Astrocyte (in vitro differentiated cells and primary cell): ENCODE results near the gene ZNF845. TPM values are rescaled to one million over a fixed set of nuclear protein-coding genes. Genes with fewer than 3 reads are reported as not detected.

ENCODE experiments used
- DNase-seq: peaks from one replicate; pipeline ENCODE4 v3.0.0-alpha.2; 2010; ENCODE audit warnings: low read depth
- FAIRE-seq: peaks from 2 replicates; lab custom pipeline; 2011; peaks lifted over from hg19 to GRCh38; lab: Jason Lieb, UNC
- H2AFZ ChIP-seq: 2 replicates; pipeline ENCODE4 v1.6.0; 2012; ENCODE audit warnings: low read depth, low read length, inconsistent platforms
- H3K27ac ChIP-seq: 2 replicates; pipeline ENCODE4 v1.5.1; 2011; ENCODE audit warnings: low read depth, low read length, inconsistent platforms
- H3K27me3 ChIP-seq: 2 replicates; pipeline ENCODE4 v1.6.0; 2011; ENCODE audit warnings: low read length, inconsistent platforms; ENCODE audit not compliant: insufficient read depth
- H3K36me3 ChIP-seq: 2 replicates; pipeline ENCODE4 v1.5.1; 2011; ENCODE audit warnings: low read length, inconsistent platforms; ENCODE audit not compliant: insufficient read depth
- H3K4me1 ChIP-seq: 2 replicates; pipeline ENCODE4 v1.5.1; 2011; ENCODE audit warnings: low read length, inconsistent platforms; ENCODE audit not compliant: insufficient read depth
- H3K4me2 ChIP-seq: 2 replicates; pipeline ENCODE4 v1.6.0; 2012; ENCODE audit warnings: low read length, inconsistent platforms
- H3K4me3 ChIP-seq: 2 replicates; pipeline ENCODE4 v1.5.1; 2011; ENCODE audit warnings: low read depth, mild to moderate bottlenecking, low read length, inconsistent platforms; ENCODE audit not compliant: insufficient read depth
- H3K79me2 ChIP-seq: 2 replicates; pipeline ENCODE4 v1.6.0; 2012; ENCODE audit warnings: mild to moderate bottlenecking, low read length, inconsistent platforms; ENCODE audit not compliant: insufficient read depth
- H3K9ac ChIP-seq: 2 replicates; pipeline ENCODE4 v1.6.0; 2012; ENCODE audit warnings: mild to moderate bottlenecking, low read length, inconsistent platforms
- H3K9me3 ChIP-seq: 2 replicates; pipeline ENCODE4 v1.5.1; 2012; ENCODE audit warnings: low read depth, mild to moderate bottlenecking, low read length, inconsistent platforms; ENCODE audit not compliant: insufficient read depth
- H4K20me1 ChIP-seq: 2 replicates; pipeline ENCODE4 v1.6.0; 2012; ENCODE audit warnings: low read length, inconsistent platforms; ENCODE audit not compliant: insufficient read depth
- H3K27ac Mint-ChIP-seq: one replicate; pipeline ENCODE4 v1.8.0; 2021; ENCODE audit warnings: mild to moderate bottlenecking, mixed read lengths; ENCODE audit not compliant: unreplicated experiment
- H3K27me3 Mint-ChIP-seq: one replicate; pipeline ENCODE4 v1.8.0; 2021; ENCODE audit warnings: low read depth, mixed read lengths; ENCODE audit not compliant: unreplicated experiment
- H3K36me3 Mint-ChIP-seq: one replicate; pipeline ENCODE4 v1.8.0; 2021; ENCODE audit warnings: low read depth, mixed read lengths; ENCODE audit not compliant: unreplicated experiment
- H3K4me1 Mint-ChIP-seq: one replicate; pipeline ENCODE4 v1.8.0; 2021; ENCODE audit warnings: low read depth, mixed read lengths; ENCODE audit not compliant: unreplicated experiment
- H3K4me3 Mint-ChIP-seq: one replicate; pipeline ENCODE4 v1.8.0; 2021; ENCODE audit warnings: mild to moderate bottlenecking, moderate library complexity, mixed read lengths; ENCODE audit not compliant: unreplicated experiment
- H3K9me3 Mint-ChIP-seq: one replicate; pipeline ENCODE4 v1.8.0; 2021; ENCODE audit warnings: mild to moderate bottlenecking, mixed read lengths; ENCODE audit not compliant: unreplicated experiment
- CTCF ChIP-seq: IDR thresholded peaks from 2 replicates; pipeline ENCODE4 v1.5.1; 2011; ENCODE audit warnings: low read depth, mild to moderate bottlenecking, inconsistent platforms, low read length, moderate library complexity; ENCODE audit not compliant: insufficient read depth
- EZH2 ChIP-seq: IDR thresholded peaks from 2 replicates; pipeline ENCODE4 v1.6.1; 2012; ENCODE audit warnings: mild to moderate bottlenecking, low read length, inconsistent platforms; ENCODE audit not compliant: insufficient read depth
- total RNA-seq: library from RNA; stranded (reverse); gene quantifications from 2 replicates; pipeline ENCODE4 v1.2.1, GENCODE V29; 2021

ZNF845 gene
- total RNA-seq, 1 donor from 2014 or later = 6.3 TPM

GRCh38 chr19:53365134-53365898 lies 31.8 kb downstream of the ZNF845 start, which contains the start of gene ZNF525:
Gene ZNF525 (plus strand): TSS chr19:53365705. CDS start chr19:53372282, 6,577 bp downstream.
- no peak for FAIRE-seq
- H3K27ac ChIP-seq = no peak within 1 kb of the TSS

GRCh38 chr19:53365899-53366493 lies 32.4 kb downstream of the ZNF845 start:
- H3K4me3 ChIP-seq = peak overlapping the region; percentile 64
- TF ChIP-seq CTCF = no peak
- TF ChIP-seq EZH2 = no peak
- H3K9me3 ChIP-seq = no peaks in the 10 kb centered on the region
- H2AFZ ChIP-seq = peak overlapping the region; percentile 98
- Mint-ChIP-seq H3K36me3 (peaks cover 3% of the 10 kb centered on the region), H3K27ac (peak overlapping the region; percentile 75), H3K4me3 (peak overlapping the region; percentile 96), H3K27me3 (no peaks in the 10 kb centered on the region), H3K4me1 (no peaks in the 10 kb centered on the region), H3K9me3 (peaks cover 2% of the 10 kb centered on the region)
- no peaks in the 10 kb centered on the region for H3K27me3 ChIP-seq
- peak overlapping the region; percentile 76 for H3K9ac ChIP-seq
- FAIRE-seq = no peak
- DNase-seq = peak; percentile 0
- no peaks in the 10 kb centered on the region for H3K36me3 ChIP-seq
- no peaks in the 10 kb centered on the region for H3K4me1 ChIP-seq
- H3K27ac ChIP-seq = no peak overlapping the region
- peak overlapping the region; percentile 96 for H3K4me2 ChIP-seq
- H4K20me1 ChIP-seq = no peaks in the 10 kb centered on the region
- H3K79me2 ChIP-seq = no peaks in the 10 kb centered on the region

More at GRCh38 chr19:53365134-53365898, 31.8 kb downstream of the ZNF845 start, which contains the start of gene ZNF525:
- Mint-ChIP-seq H3K9me3 (peaks cover 2% of the 10 kb centered on the region), H3K36me3 (no peaks in the 10 kb centered on the region), H3K27ac (peak within 1 kb of the TSS; percentile 75), H3K4me1 (no peaks in the 10 kb centered on the region), H3K4me3 (peak within 1 kb of the TSS; percentile 96), H3K27me3 (no peaks in the 10 kb centered on the region)
- H3K4me3 ChIP-seq = peak within 1 kb of the TSS; percentile 64
- DNase-seq = peak; percentile 46
- TF ChIP-seq CTCF (no peak), EZH2 (no peak)
- no peaks in the 10 kb centered on the region for H3K36me3 ChIP-seq
- peak within 1 kb of the TSS; percentile 96 for H3K4me2 ChIP-seq
- peak within 1 kb of the TSS; percentile 76 for H3K9ac ChIP-seq
- no peaks in the 10 kb centered on the region for H4K20me1 ChIP-seq
- no peaks in the 10 kb centered on the region for H3K9me3 ChIP-seq
- H3K27me3 ChIP-seq = no peaks in the 10 kb centered on the region
- H2AFZ ChIP-seq = peak within 1 kb of the TSS; percentile 98
- no peaks in the 10 kb centered on the region for H3K4me1 ChIP-seq
- no peaks in the 10 kb centered on the region for H3K79me2 ChIP-seq
